Measurements from ENCODE around the gene TRDMT1. TPM values are rescaled to one million over a fixed set of nuclear protein-coding genes. Genes with fewer than 3 reads are reported as not detected.

TRDMT1 gene
- polyA plus RNA-seq, 1 donor (not counting 4 experiments of a cell fraction or from before 2014, with no cell fraction given) = 6.6 TPM

DNA sequence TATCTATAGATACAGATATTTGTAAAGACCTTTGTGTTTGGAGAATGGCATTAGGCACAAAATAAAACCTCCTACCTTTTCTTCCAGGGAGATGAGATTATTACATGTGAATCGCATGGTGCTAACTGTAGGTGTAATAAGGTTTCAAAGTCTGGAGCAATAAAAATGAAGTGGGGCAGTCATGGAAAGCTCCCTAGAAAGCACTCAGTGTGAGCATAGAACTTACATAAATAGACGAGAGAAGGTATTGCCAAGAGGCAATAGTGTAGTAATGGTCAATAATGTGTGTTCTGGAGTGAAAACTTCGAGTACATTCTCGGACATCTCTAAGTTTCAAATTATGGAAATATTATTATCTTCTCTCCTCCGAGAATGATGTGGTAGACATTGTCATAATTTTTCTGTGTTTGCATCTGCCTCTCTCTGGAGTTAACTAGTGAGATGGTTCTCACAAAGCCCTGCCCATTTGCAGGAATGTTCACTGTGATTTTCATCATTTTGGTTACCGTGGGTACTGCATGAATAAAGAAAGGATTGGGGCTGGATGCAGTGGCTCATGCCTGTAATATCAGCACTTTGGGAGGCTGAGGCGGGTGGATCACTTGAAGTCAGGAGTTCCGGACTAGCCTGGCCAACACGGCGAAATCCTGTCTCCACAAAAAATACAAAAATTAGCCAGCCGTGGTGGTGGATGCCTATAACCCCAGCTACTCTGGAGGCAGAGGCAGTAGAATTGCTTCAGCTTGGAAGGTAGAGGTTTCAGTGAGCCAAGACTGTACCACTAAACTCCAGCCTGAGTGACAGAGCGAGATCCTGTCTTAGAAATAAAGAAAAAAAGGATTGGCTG, 37.2 kb upstream of the TRDMT1 start:
- Histone ChIP-seq H3K9me1 (ENCODE audit: control insufficient read depth, extremely low read depth, insufficient read depth, low read length) (no peaks in the 10 kb centered on the region), H3K79me2 (ENCODE audit: control insufficient read depth, insufficient read depth, low read length) (no peaks in the 10 kb centered on the region), H3K27ac (ENCODE audit: control insufficient read depth, insufficient read depth, low read length) (no peak overlapping the region), H3K4me2 (ENCODE audit: control insufficient read depth, extremely low read depth, insufficient read depth, low read depth, low read length) (no peak overlapping the region), H4K20me1 (ENCODE audit: control insufficient read depth, extremely low read depth, insufficient read depth, low read length) (peaks cover 3% of the 10 kb centered on the region), H3K36me3 (ENCODE audit: control insufficient read depth in 2 of 2, extremely low read depth in 1 of 2, insufficient read depth in 2 of 2, low read length in 2 of 2) (peaks cover 8 to 9% of the 10 kb centered on the region in 2 experiments), H2AFZ (ENCODE audit: control insufficient read depth, low read length) (no peak overlapping the region), H3K9ac (ENCODE audit: control insufficient read depth, extremely low read depth, insufficient read depth, low read length) (no peak overlapping the region), H3K9me3 (ENCODE audit: control insufficient read depth, low read depth, low read length) (no peaks in the 10 kb centered on the region), H3K27me3 (ENCODE audit: control insufficient read depth, extremely low read depth, insufficient read depth, low read length) (no peaks in the 10 kb centered on the region), H3K4me3 (ENCODE audit: control insufficient read depth in 2 of 3, extremely low read depth in 1 of 3, insufficient read depth in 2 of 3, low read depth in 1 of 3, low read length in 3 of 3) (no peak overlapping the region), H3K4me1 (ENCODE audit: control insufficient read depth, extremely low read depth, insufficient read depth, low read length) (no peaks in the 10 kb centered on the region)
- no peak for FAIRE-seq
- TF ChIP-seq, protein P1, sequence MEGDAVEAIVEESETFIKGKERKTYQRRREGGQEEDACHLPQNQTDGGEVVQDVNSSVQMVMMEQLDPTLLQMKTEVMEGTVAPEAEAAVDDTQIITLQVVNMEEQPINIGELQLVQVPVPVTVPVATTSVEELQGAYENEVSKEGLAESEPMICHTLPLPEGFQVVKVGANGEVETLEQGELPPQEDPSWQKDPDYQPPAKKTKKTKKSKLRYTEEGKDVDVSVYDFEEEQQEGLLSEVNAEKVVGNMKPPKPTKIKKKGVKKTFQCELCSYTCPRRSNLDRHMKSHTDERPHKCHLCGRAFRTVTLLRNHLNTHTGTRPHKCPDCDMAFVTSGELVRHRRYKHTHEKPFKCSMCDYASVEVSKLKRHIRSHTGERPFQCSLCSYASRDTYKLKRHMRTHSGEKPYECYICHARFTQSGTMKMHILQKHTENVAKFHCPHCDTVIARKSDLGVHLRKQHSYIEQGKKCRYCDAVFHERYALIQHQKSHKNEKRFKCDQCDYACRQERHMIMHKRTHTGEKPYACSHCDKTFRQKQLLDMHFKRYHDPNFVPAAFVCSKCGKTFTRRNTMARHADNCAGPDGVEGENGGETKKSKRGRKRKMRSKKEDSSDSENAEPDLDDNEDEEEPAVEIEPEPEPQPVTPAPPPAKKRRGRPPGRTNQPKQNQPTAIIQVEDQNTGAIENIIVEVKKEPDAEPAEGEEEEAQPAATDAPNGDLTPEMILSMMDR (optimal IDR thresholded peaks at IDR 0.05 in 1 of 3, IDR thresholded peaks at IDR 0.05 in 1 of 3, conservative IDR thresholded peaks at IDR 0.05 in 1 of 3; ENCODE audit: extremely low read depth in 1 of 3, insufficient read depth in 2 of 3, low read length in 3 of 3) = no peak
- TF ChIP-seq EZH2 (IDR thresholded peaks at IDR 0.05; ENCODE audit: low read length) = no peak
- dilution Hi-C loops (cut with MboI; ENCODE audit: extremely low pct_ligation_motif_present, low sequenced_read_pairs) = no loop called here
- DNase-seq (ENCODE audit: low read depth, low spot score) = no peak

DNA sequence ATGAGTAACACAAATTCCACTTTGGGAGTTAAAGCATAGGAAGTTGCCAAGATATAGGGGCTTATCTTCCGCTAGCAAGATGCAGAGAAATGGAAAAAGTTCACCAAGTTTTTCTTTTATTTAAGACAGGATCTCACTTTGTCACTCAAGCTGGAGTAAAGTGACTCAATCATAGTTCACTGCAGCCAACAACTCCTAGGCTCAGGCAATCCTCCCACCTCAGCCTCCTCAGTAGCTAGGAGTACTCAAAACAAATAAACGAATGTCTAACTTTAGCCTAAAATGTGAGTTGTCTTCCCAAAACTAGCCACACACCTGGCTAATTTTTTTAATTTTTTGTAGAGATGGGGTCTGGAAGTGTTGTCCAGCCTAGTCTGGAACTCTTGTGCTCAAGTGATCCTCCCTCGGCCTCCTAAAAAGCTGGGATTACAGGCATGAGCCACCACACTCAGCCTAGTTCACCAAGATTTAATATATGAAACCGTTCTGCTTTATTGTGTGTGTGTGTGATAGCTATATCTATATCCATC, 36.5 kb upstream of the TRDMT1 start:
- no peak overlapping the region for H3K27ac ChIP-seq (ENCODE audit: control insufficient read depth, insufficient read depth, low read length)
- H3K9me3 ChIP-seq (ENCODE audit: control insufficient read depth, low read depth, low read length) = no peaks in the 10 kb centered on the region
- no peak overlapping the region for H3K4me2 ChIP-seq (ENCODE audit: control insufficient read depth, extremely low read depth, insufficient read depth, low read depth, low read length)
- H3K79me2 ChIP-seq (ENCODE audit: control insufficient read depth, insufficient read depth, low read length) = no peaks in the 10 kb centered on the region
- H3K9me1 ChIP-seq (ENCODE audit: control insufficient read depth, extremely low read depth, insufficient read depth, low read length) = no peaks in the 10 kb centered on the region
- H3K4me1 ChIP-seq (ENCODE audit: control insufficient read depth, extremely low read depth, insufficient read depth, low read length) = no peaks in the 10 kb centered on the region
- DNase-seq (ENCODE audit: low read depth, low spot score) (no peak), FAIRE-seq (no peak)
- peaks cover 11 to 13% of the 10 kb centered on the region in 2 experiments for H3K36me3 ChIP-seq (ENCODE audit: control insufficient read depth in 2 of 2, extremely low read depth in 1 of 2, insufficient read depth in 2 of 2, low read length in 2 of 2)
- H3K9ac ChIP-seq (ENCODE audit: control insufficient read depth, extremely low read depth, insufficient read depth, low read length) = no peak overlapping the region
- peaks cover 6% of the 10 kb centered on the region for H4K20me1 ChIP-seq (ENCODE audit: control insufficient read depth, extremely low read depth, insufficient read depth, low read length)
- TF ChIP-seq, protein P1 (optimal IDR thresholded peaks at IDR 0.05 in 1 of 3, IDR thresholded peaks at IDR 0.05 in 1 of 3, conservative IDR thresholded peaks at IDR 0.05 in 1 of 3; ENCODE audit: extremely low read depth in 1 of 3, insufficient read depth in 2 of 3, low read length in 3 of 3) = no peak
- TF ChIP-seq EZH2 (IDR thresholded peaks at IDR 0.05; ENCODE audit: low read length) = no peak
- H3K27me3 ChIP-seq (ENCODE audit: control insufficient read depth, extremely low read depth, insufficient read depth, low read length) = no peaks in the 10 kb centered on the region
- H3K4me3 ChIP-seq (ENCODE audit: control insufficient read depth in 2 of 3, extremely low read depth in 1 of 3, insufficient read depth in 2 of 3, low read depth in 1 of 3, low read length in 3 of 3) = no peak overlapping the region
- no peak overlapping the region for H2AFZ ChIP-seq (ENCODE audit: control insufficient read depth, low read length)
- dilution Hi-C loops (cut with MboI; ENCODE audit: extremely low pct_ligation_motif_present, low sequenced_read_pairs) = no loop called here

Measured in keratinocyte (primary cell).